DOHH2 (cell line): ENCODE data around the gene PDE4D.

Experiments used
- CTCF ChIP-seq: fragments of 200-600 bp; sonication (generic); IDR thresholded peaks from one replicate; pipeline ENCODE4 v1.5.1; 2014; ENCODE audit warnings: antibody characterized with exemption, mild to moderate bottlenecking, low read depth, low read length; ENCODE audit not compliant: poor library complexity, severe bottlenecking
- EZH2phosphoT487 ChIP-seq: fragments of 200-600 bp; sonication (generic); IDR thresholded peaks from 2 replicates; pipeline ENCODE4 v1.6.1; 2017; ENCODE audit warnings: borderline replicate concordance, mild to moderate bottlenecking, antibody characterized with exemption, low read length, moderate library complexity, mixed read lengths

- TF ChIP-seq CTCF, result no peak
- no peak for TF ChIP-seq EZH2phosphoT487
These were observed 355.4 kb downstream of the PDE4D start for GRCh38 chr5:59537961-59538749.
